Motor neuron (in vitro differentiated cells): ENCODE results near the gene MAP1LC3B. TPM values are rescaled to one million over a fixed set of nuclear protein-coding genes. Genes with fewer than 3 reads are reported as not detected.

ENCODE experiments used
- ATAC-seq, 8 experiments: fragments of 200-7000 bp; cut with Tn5 transposase; replicated peaks in 6 of 8; 2 replicates each; pipeline ENCODE4 v1.8.0; 2021; ENCODE audit warnings: mild to moderate bottlenecking in 8 of 8, moderate library complexity in 8 of 8
- H3K27ac ChIP-seq, 2 donors: fragments of 250-450 bp; sonication (Bioruptor Pico); 2 replicates each; pipeline ENCODE4 v1.9.0; 2021; ENCODE audit warnings: antibody characterized with exemption in 2 of 2, mild to moderate bottlenecking in 2 of 2, moderate library complexity in 1 of 2
- H3K4me1 ChIP-seq, 2 donors: fragments of 250-450 bp; sonication (Bioruptor Pico); replicated peaks in 1 of 2; 2 replicates each; pipeline ENCODE4 v1.6.1; 2021; ENCODE audit warnings: antibody characterized with exemption in 2 of 2, mild to moderate bottlenecking in 2 of 2, moderate library complexity in 1 of 2
- H3K4me3 ChIP-seq, 5 donors: fragments of 250-450 bp; sonication (Bioruptor Pico); 2 replicates each; pipeline ENCODE4 v1.9.0; 2021; ENCODE audit warnings: antibody characterized with exemption in 5 of 5, mild to moderate bottlenecking in 5 of 5, moderate library complexity in 4 of 5
- WGBS, 10 experiments: fragments of 450-650 bp; shearing (Covaris generic); methylation state at CpG; one replicate each; pipeline ENCODE4 v1.0.0; 2022; 5-methylcytosine and 5-hydroxymethylcytosine counted together
- in situ Hi-C, 9 experiments: fragments of 400-800 bp; cut with MboI; loops; one replicate each; pipeline ENCODE4 v1.15.0; 2021; ENCODE audit warnings: low sequenced_read_pairs in 9 of 9, low pct_unique_long_range_greater_than_20kb in 2 of 9; ENCODE audit not compliant: unreplicated experiment in 9 of 9
- total RNA-seq, 8 experiments: library from RNA; unstranded; fragments of 300-600 nt; gene quantifications; 2 replicates each; pipeline versions ENCODE4 v1.2.3 to v1.2.4, GENCODE V29; 2022

Gene MAP1LC3B
- total RNA-seq, 8 experiments from 2014 or later = 44.0 to 104 (median 67.8) TPM

DNA sequence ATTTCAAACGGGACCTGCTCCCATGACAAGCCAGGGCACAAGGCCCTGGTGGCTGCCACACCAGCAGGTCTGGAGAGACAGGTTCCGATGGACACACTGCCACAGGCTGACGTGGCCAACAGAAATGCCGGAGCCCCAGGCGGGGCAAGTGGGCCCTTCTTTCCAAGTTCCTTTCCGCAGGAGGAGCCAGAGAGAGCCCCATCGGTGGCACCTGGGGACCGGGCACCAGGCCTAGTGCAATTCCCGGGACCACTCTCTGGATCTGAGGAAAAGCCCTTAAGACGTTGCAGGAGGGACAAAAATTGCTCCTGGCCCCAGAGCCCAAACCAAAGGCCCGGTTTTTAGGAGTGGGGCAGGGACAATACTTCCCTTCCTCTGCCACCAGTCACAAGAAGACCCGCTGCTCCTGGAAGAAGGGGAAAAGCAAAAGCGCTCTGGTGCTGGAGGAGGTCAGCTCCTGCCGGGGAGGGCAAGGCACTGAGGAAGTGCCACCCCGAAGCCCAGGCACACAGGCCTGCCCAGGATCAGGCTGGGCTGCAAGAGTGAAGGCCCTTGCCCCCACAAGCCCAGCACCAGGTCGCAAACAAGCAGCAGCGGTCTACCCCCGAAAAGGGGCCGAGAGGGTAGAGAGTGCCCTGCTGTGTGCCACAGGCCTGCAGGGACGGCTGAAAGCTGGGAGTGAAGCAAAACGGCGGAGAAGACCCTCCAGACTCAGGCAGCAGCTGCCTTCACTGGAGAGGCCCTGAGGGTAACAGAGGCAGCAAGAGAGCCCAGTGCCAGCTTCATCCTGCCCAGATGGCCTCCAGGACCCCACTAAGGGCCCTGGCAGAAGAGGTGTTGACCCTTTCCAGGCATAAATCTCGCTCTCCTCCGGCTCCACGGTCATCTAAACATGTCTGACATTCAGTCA, 29.1 kb downstream of the MAP1LC3B start:
- no peak overlapping the region for H3K4me3 ChIP-seq
- no peak for ATAC-seq
- WGBS, 10 experiments = 87 to 100% (median 98%) methylated on average over 1 to 9 of the region's 25 CpGs; no CpG with 5 or more reads in 2 of the 10 experiments
- peaks cover 3 to 7% of the 10 kb centered on the region in 2 donors for H3K4me1 ChIP-seq
- no peak overlapping the region for H3K27ac ChIP-seq
- in situ Hi-C loops = loop anchor here in 1 of 9 experiments (25.0 kb wide), 1 partner anchor 216 kb away; no protein-coding TSS in a partner anchor

GRCh38 chr16:87422106-87422505, 30.0 kb downstream of the MAP1LC3B start:
- H3K4me3 ChIP-seq = no peak overlapping the region
- in situ Hi-C loops = loop anchor here in 1 of 9 experiments (25.0 kb wide), 1 partner anchor 215 kb away; no protein-coding TSS in a partner anchor
- 68 to 100% (median 93%) methylated on average over 1 to 9 of the region's 11 CpGs for WGBS, 10 experiments
- no peak overlapping the region for H3K27ac ChIP-seq
- H3K4me1 ChIP-seq = peaks cover 3 to 11% of the 10 kb centered on the region in 2 donors
- no peak for ATAC-seq

DNA sequence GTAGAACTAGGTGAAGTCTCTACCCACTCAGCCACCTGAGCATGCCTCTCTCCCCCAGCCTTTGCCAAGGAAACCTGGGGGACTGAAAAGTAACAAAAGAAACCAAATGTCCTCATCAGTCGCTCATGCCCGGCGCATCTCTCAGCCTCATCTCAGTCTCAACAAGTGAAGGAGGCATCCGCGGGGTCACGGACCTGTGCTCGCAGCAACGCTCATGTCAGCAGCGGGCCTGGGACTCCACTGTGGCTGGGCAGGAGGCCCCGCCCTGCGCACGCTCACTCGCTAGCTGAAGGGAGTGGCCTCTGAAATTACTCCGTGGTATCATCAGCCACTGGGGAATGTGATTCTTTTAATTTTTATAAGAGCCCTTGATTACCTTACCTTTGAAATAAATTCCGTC, 31.3 kb downstream of the MAP1LC3B start:
- Histone ChIP-seq H3K27ac (no peak overlapping the region), H3K4me3 (no peak overlapping the region), H3K4me1 (peaks cover 3 to 11% of the 10 kb centered on the region in 2 donors)
- in situ Hi-C loops = loop anchor here in 1 of 9 experiments (25.0 kb wide), 1 partner anchor 214 kb away; no protein-coding TSS in a partner anchor
- 82 to 100% (median 92%) methylated on average over 1 to 11 of the region's 15 CpGs; no CpG with 5 or more reads in 2 of the 10 experiments for WGBS, 10 experiments
- no peak for ATAC-seq

GRCh38 chr16:87424266-87424665, 32.1 kb downstream of the MAP1LC3B start:
- Histone ChIP-seq H3K4me1 (peaks cover 3 to 11% of the 10 kb centered on the region in 2 donors), H3K4me3 (no peak overlapping the region), H3K27ac (no peak overlapping the region)
- ATAC-seq = peak; percentile 85 to 97 (median 96)
- in situ Hi-C loops = loop anchor here in 1 of 9 experiments (25.0 kb wide), 1 partner anchor 213 kb away; no protein-coding TSS in a partner anchor
- WGBS, 10 experiments = 20 to 100% (median 70%) methylated on average over 1 to 4 of the region's 12 CpGs; no CpG with 5 or more reads in 4 of the 10 experiments

DNA sequence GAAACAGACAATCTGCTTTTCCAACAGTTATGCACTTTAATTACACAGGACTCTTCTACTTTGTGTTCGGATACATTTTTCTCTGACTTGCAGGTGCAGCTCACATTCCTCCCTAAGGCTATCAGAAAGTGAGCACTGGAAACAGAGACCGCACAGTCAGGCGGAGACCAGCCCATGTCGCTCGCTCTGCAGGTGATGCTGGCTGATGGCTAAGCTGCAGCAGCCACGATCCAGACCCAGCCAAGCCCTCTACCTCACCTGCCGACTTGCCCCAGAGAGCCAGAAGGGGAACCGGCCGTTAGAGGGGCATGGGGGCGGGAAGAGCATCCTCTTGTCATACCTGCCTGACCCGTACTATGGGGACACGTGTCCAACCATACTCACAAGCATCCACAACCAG, 33.8 kb downstream of the MAP1LC3B start:
- no peak overlapping the region for H3K4me3 ChIP-seq
- ATAC-seq = no peak
- in situ Hi-C loops = no loop called here
- H3K4me1 ChIP-seq = peaks cover 3 to 11% of the 10 kb centered on the region in 2 donors
- WGBS, 10 experiments = 80 to 100% (median 100%) methylated on average over 1 to 5 of the region's 12 CpGs; no CpG with 5 or more reads in 5 of the 10 experiments
- H3K27ac ChIP-seq = no peak overlapping the region

DNA sequence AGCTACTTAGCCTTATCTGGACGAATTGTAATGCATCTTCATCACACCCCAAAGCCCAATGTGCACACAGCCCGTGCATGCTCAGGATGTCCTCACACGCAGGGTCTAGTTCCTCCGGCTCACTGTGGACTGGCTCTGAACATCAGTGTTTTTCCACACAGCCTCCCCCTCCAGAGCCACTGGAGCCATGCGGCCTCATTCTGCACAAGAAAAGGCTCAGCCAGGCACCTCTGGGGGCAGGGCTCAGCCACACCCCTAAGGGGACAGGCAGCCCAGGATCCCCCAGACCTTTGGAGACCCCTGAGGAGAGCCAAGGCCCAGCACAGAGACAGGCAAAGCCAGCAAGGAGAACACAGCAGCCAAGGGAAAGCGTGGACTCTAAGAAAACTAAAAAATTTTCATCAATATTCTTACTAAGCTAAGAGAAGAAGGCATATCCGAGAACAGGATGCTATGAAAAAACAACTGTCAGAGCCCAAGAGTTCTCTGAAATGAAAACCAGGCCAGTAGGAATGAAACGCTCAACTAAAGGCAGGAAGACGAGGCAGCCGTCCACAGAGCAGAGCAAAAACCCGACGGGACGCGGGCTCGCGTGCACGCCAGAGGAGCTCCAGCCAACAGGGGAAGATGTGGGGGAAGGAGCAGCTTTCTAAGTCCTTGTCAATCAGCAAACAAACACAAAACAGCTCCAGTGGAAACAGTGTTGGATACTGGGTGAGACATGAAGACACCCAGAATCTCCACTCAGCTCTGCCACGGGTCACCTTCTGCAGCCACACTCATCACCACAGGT, 34.5 kb downstream of the MAP1LC3B start:
- ATAC-seq = no peak
- in situ Hi-C loops = no loop called here
- no peak overlapping the region for H3K27ac ChIP-seq

DNA sequence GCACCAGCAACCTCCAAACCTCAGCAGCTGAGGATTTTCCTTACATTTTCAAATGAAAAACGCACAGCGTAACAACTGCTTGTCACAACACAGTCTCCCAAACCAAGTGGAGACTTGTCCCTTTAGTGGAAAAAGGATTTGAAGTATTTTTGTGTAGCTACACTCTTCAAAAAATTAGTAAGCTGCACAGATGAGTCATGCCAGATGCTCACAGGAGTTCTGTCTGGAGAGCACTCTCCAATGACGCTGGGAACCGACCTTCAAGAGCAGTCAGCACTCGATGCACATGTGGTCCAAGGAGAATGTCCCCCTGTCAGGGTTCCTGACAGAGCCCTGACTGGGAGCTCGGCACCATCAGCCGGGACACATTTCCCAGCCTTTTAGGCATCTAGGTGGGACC, 39.8 kb downstream of the MAP1LC3B start:
- 53 to 100% (median 80%) methylated on average over 1 to 7 of the region's 7 CpGs; no CpG with 5 or more reads in 5 of the 10 experiments for WGBS, 10 experiments
- Histone ChIP-seq H3K4me3 (no peak overlapping the region), H3K4me1 (peaks cover 7% of the 10 kb centered on the region in 2 donors), H3K27ac (no peak overlapping the region)
- in situ Hi-C loops = no loop called here
- peak in 3 of 8 experiments; percentile 24 to 60 (median 34) for ATAC-seq

More for the DNA sequence above, 34.5 kb downstream of the MAP1LC3B start:
- H3K4me1 ChIP-seq = peaks cover 3 to 11% of the 10 kb centered on the region in 2 donors
- WGBS, 10 experiments = 43 to 80% (median 64%) methylated on average over 2 to 8 of the region's 18 CpGs; no CpG with 5 or more reads in 2 of the 10 experiments
- H3K4me3 ChIP-seq = no peak overlapping the region

- no peak for ATAC-seq
- Histone ChIP-seq H3K4me1 (peaks cover 7% of the 10 kb centered on the region in 2 donors), H3K4me3 (no peak overlapping the region), H3K27ac (no peak overlapping the region)
- in situ Hi-C loops = no loop called here
- WGBS, 10 experiments = 89 to 100% (median 94%) methylated on average over 3 to 9 of the region's 15 CpGs; no CpG with 5 or more reads in 6 of the 10 experiments
These were observed 40.3 kb downstream of the MAP1LC3B start for GRCh38 chr16:87432330-87432915.

DNA sequence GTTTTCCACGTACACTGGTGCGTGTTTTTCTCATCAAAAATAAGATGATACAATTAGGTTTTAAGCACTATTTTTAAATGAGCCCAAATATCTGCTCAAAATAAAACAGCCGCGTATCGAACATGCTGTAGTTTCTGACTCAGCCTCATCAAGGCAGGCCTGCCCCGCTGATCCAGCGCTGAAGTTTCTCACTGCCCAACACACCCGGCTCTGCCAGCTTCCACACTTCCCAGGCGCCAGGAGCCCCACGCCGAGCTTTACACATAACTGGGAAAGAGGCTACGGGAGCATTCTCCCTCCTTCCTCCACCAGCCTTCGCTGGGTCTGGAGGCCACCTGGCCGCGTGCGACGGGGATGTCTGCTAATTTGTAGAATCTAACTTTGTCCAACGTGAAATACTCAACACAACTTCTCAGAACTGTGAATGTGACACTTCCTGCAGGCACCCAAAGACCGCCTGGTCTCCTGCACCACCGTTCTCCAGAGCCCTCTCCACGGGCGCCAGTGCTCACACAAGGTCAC, 42.1 kb downstream of the MAP1LC3B start:
- WGBS, 10 experiments = 29 to 100% (median 97%) methylated on average over 1 to 11 of the region's 22 CpGs; no CpG with 5 or more reads in 3 of the 10 experiments
- in situ Hi-C loops = no loop called here
- H3K4me1 ChIP-seq = peaks cover 7% of the 10 kb centered on the region in 2 donors
- no peak overlapping the region for H3K4me3 ChIP-seq
- no peak for ATAC-seq
- H3K27ac ChIP-seq = no peak overlapping the region

DNA sequence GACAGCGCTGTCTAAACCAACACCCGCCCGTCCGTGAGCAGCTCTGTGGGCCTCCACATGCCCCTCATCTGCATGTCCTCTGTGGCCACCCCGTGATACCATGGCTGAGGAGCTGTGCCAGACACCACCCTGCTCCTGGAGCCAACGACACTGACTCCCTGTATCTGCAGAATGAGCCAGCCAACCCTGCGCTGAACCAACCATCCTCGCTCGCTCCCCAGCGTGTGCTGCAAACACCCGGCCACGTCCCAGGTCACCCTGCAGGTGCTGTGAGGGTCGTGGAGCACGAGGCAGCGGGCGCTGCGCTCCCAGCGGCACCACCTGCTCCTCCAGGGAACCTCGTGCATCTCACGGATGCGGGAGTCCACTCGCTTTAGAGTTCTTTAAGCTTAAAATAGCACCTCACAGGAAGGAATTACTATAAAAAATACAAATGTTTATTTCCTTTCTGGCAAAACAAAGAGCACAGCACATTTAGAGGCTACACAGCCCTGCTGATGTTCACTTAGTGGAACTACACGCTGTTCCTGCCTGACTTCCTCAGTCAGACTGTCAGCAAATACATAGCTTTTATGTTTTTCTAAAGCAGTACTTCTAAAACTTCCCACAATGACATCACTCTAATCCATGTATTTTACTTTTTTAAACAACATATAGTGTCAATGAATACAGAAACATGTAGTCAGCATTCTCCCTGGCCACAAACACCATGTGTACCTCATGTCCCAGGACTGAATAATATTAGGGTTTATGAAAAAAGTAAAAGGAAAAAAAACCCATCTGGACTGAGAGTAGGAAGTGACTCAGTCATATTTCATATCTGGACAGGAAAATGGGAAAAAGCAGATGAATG, 43.5 kb downstream of the MAP1LC3B start:
- in situ Hi-C loops = no loop called here
- WGBS, 10 experiments = 0 to 89% (median 60%) methylated on average over 1 to 15 of the region's 23 CpGs; no CpG with 5 or more reads in 3 of the 10 experiments
- H3K4me3 ChIP-seq = no peak overlapping the region
- ATAC-seq = peak in 4 of 8 experiments; percentile 9 to 67 (median 46)
- H3K27ac ChIP-seq = no peak overlapping the region
- H3K4me1 ChIP-seq = peaks cover 7% of the 10 kb centered on the region in 2 donors

DNA sequence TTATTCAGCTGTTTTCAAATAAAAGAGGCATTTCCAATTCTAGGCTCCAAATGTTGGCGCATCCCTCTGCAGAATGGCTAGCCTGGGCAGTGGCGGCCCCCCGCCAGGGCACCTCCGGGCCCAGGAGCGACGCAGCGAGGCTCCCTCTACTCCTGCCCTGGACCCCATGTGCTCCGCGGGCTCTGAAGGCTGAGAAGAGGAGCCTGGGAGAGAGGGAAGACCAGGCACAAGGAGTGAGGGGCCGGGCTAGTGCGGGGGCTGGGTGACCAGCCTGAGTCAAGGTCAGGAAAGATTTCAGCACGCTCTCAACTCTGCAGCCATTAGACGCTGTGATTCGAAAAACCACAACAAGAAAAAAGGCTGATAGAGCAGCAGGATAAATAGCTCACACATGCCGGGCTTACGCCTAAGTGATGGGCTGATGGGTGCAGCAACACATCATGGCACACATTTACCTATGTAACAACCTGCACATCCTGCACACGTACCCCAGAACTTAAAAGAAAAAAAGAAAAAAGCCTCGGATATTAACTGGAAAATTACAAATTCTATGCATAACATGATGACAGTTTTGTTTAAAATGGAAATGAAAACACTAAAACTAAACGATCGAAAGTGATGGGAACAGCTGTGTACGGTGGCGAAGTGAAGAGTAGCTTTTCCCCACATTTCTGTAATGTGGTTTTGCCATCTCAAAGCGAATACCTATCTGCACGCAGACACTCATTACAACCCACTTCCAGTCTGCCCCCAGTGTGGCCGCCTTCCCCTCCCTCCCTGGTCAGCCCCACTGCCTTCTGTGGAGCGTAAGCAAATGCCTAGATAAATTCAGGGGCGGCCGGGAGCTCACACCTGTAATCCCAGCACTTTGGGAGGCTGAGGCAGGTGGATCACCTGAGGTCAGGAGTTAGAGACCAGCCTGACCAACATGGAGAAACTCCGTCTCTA, 44.4 kb downstream of the MAP1LC3B start:
- Histone ChIP-seq H3K4me1 (peaks cover 7% of the 10 kb centered on the region in 2 donors), H3K4me3 (no peak overlapping the region), H3K27ac (no peak overlapping the region)
- 12 to 97% (median 68%) methylated on average over 4 to 17 of the region's 29 CpGs; no CpG with 5 or more reads in 1 of the 10 experiments for WGBS, 10 experiments
- in situ Hi-C loops = no loop called here
- ATAC-seq = peak; percentile 26 to 94 (median 86)
